Caco-2 (cell line): ENCODE data around the gene PEX14. TPM values are rescaled to one million over a fixed set of nuclear protein-coding genes. Genes with fewer than 3 reads are reported as not detected.
A peak's percentile ranks its signal among the peaks of the same experiment; 100 is the strongest.

ENCODE experiments used
- BruUV-seq: library from RNA; stranded (reverse); fragments of 400-500 nt; replicated peaks from 2 replicates; lab custom pipeline; 2021; lab: Mats Ljungman, UMichigan
- CTCF ChIA-PET: fragments of 300-600 bp; sonication (Branson Sonifier 250); formaldehyde crosslinking; loops from one replicate; lab custom pipeline; 2022; ENCODE audit warnings: antibody characterized with exemption; lab: Charles Lee
- POLR2A ChIA-PET: fragments of 300-600 bp; sonication (Branson Sonifier 250); formaldehyde crosslinking; loops from one replicate; lab custom pipeline; 2022; ENCODE audit warnings: antibody characterized with exemption; lab: Charles Lee
- DNase-seq, 2 experiments: peaks; one replicate each; pipeline versions ENCODE4 v3.0.0 to v3.0.0-alpha.2; 2020 to 2022
- H3K27me3 ChIP-seq: replicated peaks from 2 replicates; pipeline ENCODE4 v1.6.0; 2011; ENCODE audit warnings: low read length; ENCODE audit not compliant: control insufficient read depth, insufficient read depth
- H3K36me3 ChIP-seq: 2 replicates; pipeline ENCODE4 v1.5.1; 2011; ENCODE audit warnings: low read length; ENCODE audit not compliant: control insufficient read depth, insufficient read depth
- H3K4me1 ChIP-seq: fragments of 250-450 bp; sonication (Bioruptor Pico); 2 replicates; pipeline ENCODE4 v1.5.1; 2020; ENCODE audit warnings: mild to moderate bottlenecking
- H3K4me3 ChIP-seq: 2 replicates; pipeline ENCODE4 v1.5.1; 2011; ENCODE audit warnings: low read depth, mild to moderate bottlenecking, control low read depth, low read length
- H3K9me3 ChIP-seq: fragments of 250-450 bp; sonication (Bioruptor Pico); 2 replicates; pipeline ENCODE4 v1.5.1; 2020; ENCODE audit warnings: mild to moderate bottlenecking, moderate library complexity
- H3K27ac Mint-ChIP-seq: one replicate; pipeline ENCODE4 v1.8.0; 2022; ENCODE audit warnings: mixed read lengths; ENCODE audit not compliant: unreplicated experiment
- H3K27me3 Mint-ChIP-seq: one replicate; pipeline ENCODE4 v1.8.0; 2022; ENCODE audit warnings: mixed read lengths; ENCODE audit not compliant: insufficient read depth, unreplicated experiment
- H3K36me3 Mint-ChIP-seq: one replicate; pipeline ENCODE4 v1.8.0; 2022; ENCODE audit warnings: mild to moderate bottlenecking, mixed read lengths; ENCODE audit not compliant: insufficient read depth, unreplicated experiment
- H3K4me1 Mint-ChIP-seq: one replicate; pipeline ENCODE4 v1.8.0; 2022; ENCODE audit warnings: low read depth, mixed read lengths; ENCODE audit not compliant: unreplicated experiment
- H3K4me3 Mint-ChIP-seq: one replicate; pipeline ENCODE4 v1.8.0; 2022; ENCODE audit warnings: mild to moderate bottlenecking, moderate library complexity, mixed read lengths; ENCODE audit not compliant: unreplicated experiment
- H3K9me3 Mint-ChIP-seq: one replicate; pipeline ENCODE4 v1.8.0; 2022; ENCODE audit warnings: mixed read lengths; ENCODE audit not compliant: unreplicated experiment
- intact Hi-C: fragments of 100-400 bp; cut with micrococcal nuclease; formaldehyde crosslinking; loops from one replicate; pipeline ENCODE4 v1.10.0; 2022; ENCODE audit not compliant: unreplicated experiment
- total RNA-seq: library from RNA; stranded (reverse); gene quantifications from 2 replicates; pipeline ENCODE4 v1.2.3, GENCODE V29; 2022
- TF ChIP-seq, protein P1 (sequence below), 2 experiments: fragments of 200-600 bp in 1 of 2; IDR thresholded peaks; 1 replicate in 1 of 2; 2 replicates in 1 of 2; pipeline versions ENCODE4 v1.5.1 to v1.8.0; 2011 to 2022; ENCODE audit warnings: antibody characterized with exemption in 1 of 2, control low read depth in 1 of 2, inconsistent platforms in 1 of 2, low read depth in 1 of 2, low read length in 1 of 2, mild to moderate bottlenecking in 1 of 2, moderate library complexity in 1 of 2; ENCODE audit not compliant: insufficient read depth in 1 of 2, severe bottlenecking in 1 of 2, unreplicated experiment in 1 of 2

PEX14 gene
- total RNA-seq, 1 experiment from 2014 or later: 22.2 TPM

DNA sequence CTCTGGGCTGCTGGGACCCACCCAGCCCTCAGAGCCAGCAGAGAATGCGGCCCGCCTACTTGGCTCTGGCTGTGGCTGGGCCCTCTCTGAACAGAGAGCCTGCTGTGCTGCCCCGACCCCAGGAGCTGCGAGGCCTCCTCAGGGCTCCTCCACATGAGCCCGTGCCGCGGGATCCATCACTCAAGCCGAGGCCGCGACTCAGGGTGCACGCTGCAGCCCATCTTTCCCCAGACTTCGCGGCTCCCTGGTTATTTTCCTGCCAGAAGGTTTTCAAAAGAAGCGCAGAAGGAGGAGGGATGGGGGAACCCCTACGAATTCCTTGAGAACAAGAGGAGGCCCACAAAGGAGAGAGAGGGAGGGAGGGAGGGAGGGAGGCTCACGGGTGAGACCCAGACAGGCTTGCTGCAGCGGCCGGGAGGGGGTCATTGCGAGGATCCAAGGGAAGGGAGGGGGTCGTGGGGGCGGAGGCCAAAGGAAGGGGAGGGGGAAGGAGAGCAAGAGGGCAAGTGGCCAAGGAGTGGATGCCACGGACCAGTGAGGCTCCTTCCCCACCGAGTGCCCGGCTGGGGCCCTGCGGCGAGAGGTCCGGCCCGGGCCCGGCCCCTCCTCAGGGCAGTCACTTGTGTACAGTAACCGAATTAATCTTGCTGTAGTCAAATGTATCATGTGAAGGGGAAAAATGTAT is 174.9 kb downstream of the PEX14 start:
- DNase-seq: no peak
- no peaks in the 10 kb centered on the region for H3K4me1 ChIP-seq
- POLR2A ChIA-PET: no interaction called here
- CTCF ChIA-PET: no interaction called here
- no peak overlapping the region for H3K27ac Mint-ChIP-seq
- H3K36me3 Mint-ChIP-seq: no peaks in the 10 kb centered on the region
- H3K4me1 Mint-ChIP-seq: no peaks in the 10 kb centered on the region
- H3K4me3 Mint-ChIP-seq: no peak overlapping the region
- no peaks in the 10 kb centered on the region for H3K27me3 Mint-ChIP-seq
- no TSS peak for BruUV-seq
- H3K4me3 ChIP-seq: no peak overlapping the region
- H3K9me3 Mint-ChIP-seq: no peaks in the 10 kb centered on the region
- TF ChIP-seq, protein P1, sequence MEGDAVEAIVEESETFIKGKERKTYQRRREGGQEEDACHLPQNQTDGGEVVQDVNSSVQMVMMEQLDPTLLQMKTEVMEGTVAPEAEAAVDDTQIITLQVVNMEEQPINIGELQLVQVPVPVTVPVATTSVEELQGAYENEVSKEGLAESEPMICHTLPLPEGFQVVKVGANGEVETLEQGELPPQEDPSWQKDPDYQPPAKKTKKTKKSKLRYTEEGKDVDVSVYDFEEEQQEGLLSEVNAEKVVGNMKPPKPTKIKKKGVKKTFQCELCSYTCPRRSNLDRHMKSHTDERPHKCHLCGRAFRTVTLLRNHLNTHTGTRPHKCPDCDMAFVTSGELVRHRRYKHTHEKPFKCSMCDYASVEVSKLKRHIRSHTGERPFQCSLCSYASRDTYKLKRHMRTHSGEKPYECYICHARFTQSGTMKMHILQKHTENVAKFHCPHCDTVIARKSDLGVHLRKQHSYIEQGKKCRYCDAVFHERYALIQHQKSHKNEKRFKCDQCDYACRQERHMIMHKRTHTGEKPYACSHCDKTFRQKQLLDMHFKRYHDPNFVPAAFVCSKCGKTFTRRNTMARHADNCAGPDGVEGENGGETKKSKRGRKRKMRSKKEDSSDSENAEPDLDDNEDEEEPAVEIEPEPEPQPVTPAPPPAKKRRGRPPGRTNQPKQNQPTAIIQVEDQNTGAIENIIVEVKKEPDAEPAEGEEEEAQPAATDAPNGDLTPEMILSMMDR (IDR thresholded peaks at IDR 0.05; ENCODE audit: insufficient read depth in 1 of 2, low read depth in 1 of 2, low read length in 1 of 2, severe bottlenecking in 1 of 2, unreplicated experiment in 1 of 2): no peak
- no peaks in the 10 kb centered on the region for H3K27me3 ChIP-seq
- intact Hi-C loops: no loop called here
- no peaks in the 10 kb centered on the region for H3K9me3 ChIP-seq
- H3K36me3 ChIP-seq: no peaks in the 10 kb centered on the region

DNA sequence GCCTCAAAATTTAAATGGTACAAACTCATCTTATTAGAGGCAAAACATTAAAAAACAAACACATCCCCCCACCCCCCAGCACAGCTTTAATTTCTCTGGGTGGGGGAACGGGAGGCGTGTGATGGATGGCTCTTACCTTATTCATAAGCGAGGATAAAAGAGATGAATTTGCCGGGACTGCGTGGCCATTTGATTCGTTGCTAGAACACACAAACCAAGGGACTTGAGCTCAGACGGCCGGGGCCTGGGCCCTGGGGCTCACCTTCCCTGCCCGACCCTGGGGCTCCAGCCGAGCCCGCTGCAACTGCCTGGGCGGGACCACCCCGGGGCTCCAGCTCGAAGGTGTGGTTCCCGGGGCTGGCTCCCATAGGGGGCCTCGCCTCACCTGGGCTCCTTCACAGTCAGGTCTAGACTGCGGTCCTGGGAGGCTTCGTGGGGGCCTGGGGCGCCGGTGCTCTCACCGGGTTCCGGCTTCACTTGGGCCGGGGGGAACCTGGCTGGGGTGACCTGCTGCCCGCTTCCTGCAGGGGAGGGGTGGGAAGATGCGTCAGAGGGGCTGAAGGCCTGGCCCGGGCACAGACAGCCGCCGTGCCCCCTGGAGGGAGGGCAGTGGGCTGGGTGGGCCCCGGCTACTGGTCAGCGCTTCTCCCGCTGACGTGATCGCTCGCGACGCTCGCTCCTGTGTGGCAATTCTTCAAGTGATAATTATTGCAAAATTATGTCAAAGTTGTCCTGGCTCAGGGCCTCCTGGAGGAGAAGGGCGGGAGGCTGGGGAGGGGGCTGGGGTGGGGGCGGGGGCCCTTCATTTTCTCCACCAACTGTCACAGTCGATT is 176.0 kb downstream of the PEX14 start:
- ChIA-PET CTCF (no interaction called here), POLR2A (interaction anchor here (0.7 kb wide), 1 partner anchor 141 kb away, joined by 7 read pairs; no protein-coding TSS in a partner anchor)
- H3K9me3 Mint-ChIP-seq: no peaks in the 10 kb centered on the region
- H3K27me3 ChIP-seq: no peaks in the 10 kb centered on the region
- DNase-seq: no peak
- no peaks in the 10 kb centered on the region for H3K36me3 ChIP-seq
- no peaks in the 10 kb centered on the region for H3K27me3 Mint-ChIP-seq
- TF ChIP-seq, protein P1 (IDR thresholded peaks at IDR 0.05; ENCODE audit: insufficient read depth in 1 of 2, low read depth in 1 of 2, low read length in 1 of 2, severe bottlenecking in 1 of 2, unreplicated experiment in 1 of 2): no peak
- H3K4me3 ChIP-seq: no peak overlapping the region
- H3K36me3 Mint-ChIP-seq: no peaks in the 10 kb centered on the region
- H3K4me1 ChIP-seq: no peaks in the 10 kb centered on the region
- H3K9me3 ChIP-seq: no peaks in the 10 kb centered on the region
- intact Hi-C loops: no loop called here
- no peak overlapping the region for H3K4me3 Mint-ChIP-seq
- H3K27ac Mint-ChIP-seq: no peak overlapping the region
- BruUV-seq: no TSS peak
- no peaks in the 10 kb centered on the region for H3K4me1 Mint-ChIP-seq

DNA sequence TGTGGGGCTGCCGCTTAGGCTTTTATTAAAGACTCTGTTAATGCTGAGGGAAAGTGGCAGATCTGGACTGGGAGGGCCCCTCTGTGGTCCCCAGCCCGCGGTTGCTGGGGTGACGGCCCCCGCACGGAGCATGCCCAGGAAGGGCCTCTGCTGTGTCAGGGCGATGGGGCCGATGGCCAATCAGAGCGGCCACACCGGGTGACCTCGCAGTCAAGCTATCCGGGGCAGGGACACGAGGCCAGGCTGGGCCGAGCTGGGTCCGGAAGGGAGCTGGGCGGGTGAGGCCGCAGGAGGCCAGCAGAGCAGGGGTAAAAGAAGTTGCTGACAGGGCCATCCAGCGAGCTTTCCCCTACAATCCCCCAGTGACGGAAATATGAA is 176.6 kb downstream of the PEX14 start:
- intact Hi-C loops: no loop called here
- no peak overlapping the region for H3K4me3 ChIP-seq
- Mint-ChIP-seq H3K4me1 (no peaks in the 10 kb centered on the region), H3K4me3 (no peak overlapping the region), H3K36me3 (no peaks in the 10 kb centered on the region), H3K9me3 (no peaks in the 10 kb centered on the region), H3K27me3 (no peaks in the 10 kb centered on the region), H3K27ac (no peak overlapping the region)
- H3K27me3 ChIP-seq: no peaks in the 10 kb centered on the region
- TF ChIP-seq, protein P1 (IDR thresholded peaks at IDR 0.05; ENCODE audit: insufficient read depth in 1 of 2, low read depth in 1 of 2, low read length in 1 of 2, severe bottlenecking in 1 of 2, unreplicated experiment in 1 of 2): no peak
- no peaks in the 10 kb centered on the region for H3K4me1 ChIP-seq
- no TSS peak for BruUV-seq
- H3K9me3 ChIP-seq: no peaks in the 10 kb centered on the region
- no peaks in the 10 kb centered on the region for H3K36me3 ChIP-seq
- ChIA-PET CTCF (no interaction called here), POLR2A (no interaction called here)
- peak in 1 of 2 experiments; percentile 27 for DNase-seq
